GM19023 (cell line): ENCODE measurements around the gene CTNS.
"Not testable (repeated sequence)": the region's sequence is repeated elsewhere in the genome, so short reads cannot be mapped to it uniquely, and the experiment has no call there.

Experiments
- ATAC-seq: cut with Tn5 transposase; IDR thresholded peaks from one replicate; pipeline ENCODE4 v1.9.1; 2021; ENCODE audit warnings: mild to moderate bottlenecking, moderate library complexity; ENCODE audit not compliant: unreplicated experiment

Gene CTNS

GRCh38 chr17:3681565-3681964 is 45.0 kb downstream of the CTNS start:
- no peak for ATAC-seq

DNA sequence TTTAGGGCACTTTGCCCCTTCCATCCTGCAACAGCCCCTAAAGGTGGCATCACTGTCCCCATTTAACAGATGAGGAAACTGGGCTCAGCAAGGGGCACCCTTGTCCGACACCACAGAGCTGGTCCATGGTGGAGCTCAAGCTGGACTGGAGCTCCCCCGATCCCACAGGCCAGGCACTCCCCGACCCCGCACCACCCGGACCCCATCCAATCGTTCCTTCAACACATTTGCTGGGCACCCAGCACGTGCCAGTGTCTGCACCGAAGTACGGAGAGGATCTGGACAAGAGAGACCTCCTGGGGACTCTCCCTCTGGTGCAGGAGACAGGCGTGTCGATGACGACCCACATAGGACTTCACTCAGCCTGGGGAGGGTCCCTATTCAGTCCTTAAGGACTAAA is 45.5 kb downstream of the CTNS start:
- no peak for ATAC-seq

DNA sequence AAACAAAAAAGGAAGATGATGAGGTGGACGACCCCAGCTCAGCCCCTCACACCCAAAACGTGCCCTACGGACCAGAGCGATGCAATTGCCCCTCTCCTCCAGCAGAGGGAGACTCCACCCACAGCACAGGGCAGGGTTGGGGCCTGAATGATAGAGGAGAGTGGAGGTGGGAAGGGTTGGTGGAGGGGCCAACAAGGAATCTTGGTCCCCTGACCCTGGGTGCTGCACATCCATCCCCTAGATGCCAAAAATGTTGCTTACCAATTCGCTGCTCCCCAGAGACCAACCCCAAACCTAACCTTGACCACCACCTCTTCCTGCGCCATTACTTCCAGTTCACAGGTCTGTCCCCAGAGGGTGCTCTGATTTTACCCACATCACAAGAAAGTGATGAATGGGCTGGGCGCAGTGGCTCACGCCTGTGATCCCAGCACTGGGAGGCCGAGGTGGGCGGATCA is 46.5 kb downstream of the CTNS start:
- ATAC-seq: peak; percentile 55

- no peak for ATAC-seq
These were observed 48.6 kb downstream of the CTNS start for GRCh38 chr17:3685174-3685573.

DNA sequence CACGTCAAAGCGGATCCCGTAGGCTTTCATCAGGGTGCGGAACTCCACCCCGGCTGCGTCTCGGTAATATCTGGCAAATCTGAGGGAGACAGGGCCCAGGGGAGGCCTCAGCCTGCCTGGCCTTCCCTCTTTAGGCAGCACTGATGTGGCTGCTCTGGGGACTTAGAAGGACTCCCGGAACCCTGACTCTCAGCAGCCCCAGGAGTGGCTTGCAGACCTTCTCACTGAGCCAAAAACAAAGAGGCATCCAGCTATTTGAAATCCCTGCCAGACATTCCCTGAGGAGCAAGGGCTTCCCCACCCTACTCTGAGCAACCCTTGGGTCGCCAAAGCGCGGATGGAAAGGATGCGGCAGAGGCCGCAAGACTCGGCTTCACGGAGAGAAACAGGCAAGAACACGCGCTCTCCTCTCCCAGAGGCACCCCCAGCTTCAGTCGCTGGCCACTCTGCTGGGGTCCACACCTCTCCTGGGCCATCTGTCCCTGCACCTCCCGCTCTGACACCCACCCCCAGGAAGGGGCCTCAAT is 51.5 kb downstream of the CTNS start:
- no peak for ATAC-seq

- no peak for ATAC-seq
These were observed 52.3 kb downstream of the CTNS start for GRCh38 chr17:3688852-3689261.

DNA sequence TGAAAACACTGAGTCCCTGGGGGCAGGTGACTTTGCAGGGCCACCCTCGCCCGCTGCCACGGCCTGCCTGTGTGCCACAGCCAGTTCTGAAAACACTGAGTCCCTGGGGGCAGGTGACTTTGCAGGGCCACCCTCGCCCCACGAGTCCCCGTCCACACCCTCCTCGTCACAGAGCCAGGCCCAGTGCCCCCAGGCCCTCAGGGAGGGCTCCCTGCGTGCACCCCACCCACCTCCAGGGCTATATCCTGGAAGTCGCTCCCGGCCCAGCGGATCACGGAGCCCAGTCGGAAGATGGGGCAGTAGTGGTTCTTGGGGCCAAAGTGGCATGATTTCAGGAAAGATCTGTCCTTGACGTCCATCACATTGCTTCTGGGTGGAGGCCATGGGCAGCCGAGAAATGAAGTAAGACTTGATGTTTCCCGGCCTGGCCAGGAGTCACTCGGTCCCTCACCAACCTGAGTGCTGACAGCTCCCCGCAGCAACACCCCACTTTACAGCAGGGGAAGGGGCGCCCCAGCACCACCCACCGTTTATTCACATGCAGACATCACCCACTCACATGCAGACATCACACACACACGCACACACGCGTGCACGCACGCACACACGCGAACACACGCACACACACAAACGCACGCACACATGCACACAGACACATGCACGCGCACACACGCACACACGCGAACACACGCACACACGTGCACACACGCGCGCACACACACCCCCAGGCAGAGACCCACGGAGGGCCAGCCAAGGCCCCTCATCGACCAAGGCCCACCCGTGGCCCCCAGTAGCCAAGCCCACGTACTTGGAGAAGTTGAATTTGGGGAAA is 52.9 kb downstream of the CTNS start:
- no peak for ATAC-seq

- ATAC-seq: no peak
These were observed 53.6 kb downstream of the CTNS start for GRCh38 chr17:3690094-3690715.

DNA sequence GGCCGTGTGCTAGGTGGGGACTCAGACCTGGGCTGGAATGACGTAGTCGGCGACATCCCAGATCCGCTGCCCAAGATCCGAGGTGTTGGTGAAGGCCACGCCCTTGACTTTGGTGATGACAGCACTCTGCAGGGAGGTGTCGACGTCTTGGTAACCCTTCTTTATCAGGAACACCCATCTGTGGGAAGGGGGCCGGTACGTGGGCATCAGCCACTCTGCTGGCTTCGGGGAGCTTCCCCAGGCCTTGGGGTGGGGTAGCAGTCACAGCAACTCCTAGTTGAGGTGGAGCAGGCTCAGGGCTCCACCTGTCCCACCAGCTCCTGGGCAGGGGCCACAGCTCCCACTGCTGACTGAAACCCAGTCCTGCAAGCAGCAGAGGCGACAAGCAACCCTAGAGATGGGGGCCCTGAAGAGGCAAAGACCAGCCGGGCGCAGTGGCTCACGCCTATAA is 55.1 kb downstream of the CTNS start:
- no peak for ATAC-seq

- ATAC-seq: no peak
These were observed 55.8 kb downstream of the CTNS start for GRCh38 chr17:3692346-3692745.

DNA sequence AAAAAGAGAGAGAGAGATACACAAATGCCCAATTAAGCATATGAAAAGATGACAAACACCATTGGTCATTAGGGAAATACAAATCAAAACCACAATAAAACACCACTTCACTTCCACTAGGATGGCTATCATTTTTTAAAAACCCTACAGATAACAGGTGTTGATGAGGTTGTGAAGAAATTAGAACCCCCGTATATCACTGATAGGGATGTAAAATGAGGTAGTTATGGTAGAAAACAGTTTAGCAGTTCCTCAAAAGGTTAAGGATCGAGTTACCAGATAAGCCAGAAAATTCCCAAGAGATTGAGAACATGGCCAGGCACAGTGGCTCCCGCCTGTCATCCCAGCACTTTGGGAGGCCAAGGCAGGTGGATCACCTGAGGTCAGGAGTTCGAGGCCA is 56.6 kb downstream of the CTNS start:
- no peak for ATAC-seq

- ATAC-seq: peak; percentile 58
These were observed 57.3 kb downstream of the CTNS start for GRCh38 chr17:3693829-3694231.

- ATAC-seq: no peak
These were observed 58.7 kb downstream of the CTNS start for GRCh38 chr17:3695129-3695722.

DNA sequence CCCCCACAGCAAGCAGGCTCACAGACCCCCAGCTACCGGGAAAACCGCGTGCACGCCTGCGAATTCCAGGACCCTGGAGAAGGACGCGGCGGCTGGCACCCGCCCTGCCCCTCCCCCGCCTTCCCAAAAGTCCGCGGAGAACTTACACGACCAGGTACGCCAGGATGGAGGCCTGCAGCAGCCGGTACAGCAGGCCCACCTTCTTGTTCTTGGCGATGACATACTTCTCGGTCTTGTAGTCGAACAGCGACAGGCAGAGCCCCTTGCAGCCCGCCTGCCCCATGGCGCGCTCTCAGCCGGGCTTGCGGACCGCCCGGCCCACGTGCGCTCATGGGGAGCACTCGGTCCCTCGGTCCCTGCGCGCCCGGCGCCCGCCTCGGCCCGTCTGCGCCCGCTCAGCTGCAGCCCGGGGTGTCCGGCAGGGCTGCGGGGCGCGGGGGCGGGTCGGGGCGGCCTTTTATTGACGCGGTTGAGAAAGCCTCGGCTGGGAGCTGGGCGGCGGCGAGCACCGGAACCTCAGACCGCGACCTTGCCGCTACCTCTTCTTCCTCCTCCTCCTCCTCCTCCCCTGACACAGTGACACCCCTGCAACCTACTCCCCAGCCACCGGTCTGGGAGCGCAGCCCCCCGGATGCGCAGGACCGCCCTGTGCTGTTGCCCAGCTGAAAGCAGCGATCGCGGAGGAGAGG is 59.3 kb downstream of the CTNS start, which contains the start of gene P2RX5:
Gene P2RX5, minus strand, starts transcription at position 433 of the 689 bp plus-strand sequence. Its CDS starts 150 bp downstream, at position 283.
- ATAC-seq: no peak

DNA sequence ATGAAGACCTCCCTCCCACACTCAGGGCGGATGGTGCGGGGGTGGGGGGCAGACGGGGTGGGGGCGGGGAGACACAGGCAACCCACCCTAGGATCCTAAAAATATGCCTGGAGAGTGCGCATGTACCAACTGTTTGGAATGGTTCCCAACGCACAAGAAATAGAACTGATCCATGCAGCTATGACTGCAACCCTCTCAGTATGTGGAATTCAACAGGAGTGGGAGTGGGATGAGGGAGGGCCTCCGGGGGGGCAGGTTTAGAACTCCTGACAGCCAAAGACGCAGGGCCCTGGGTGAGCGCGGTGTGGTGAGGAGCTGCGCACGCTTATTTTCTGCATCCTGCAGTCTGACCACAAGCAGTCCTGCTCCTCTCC is 60.5 kb downstream of the CTNS start:
- no peak for ATAC-seq

GRCh38 chr17:3698139-3698538 is 61.6 kb downstream of the CTNS start:
- no peak for ATAC-seq

DNA sequence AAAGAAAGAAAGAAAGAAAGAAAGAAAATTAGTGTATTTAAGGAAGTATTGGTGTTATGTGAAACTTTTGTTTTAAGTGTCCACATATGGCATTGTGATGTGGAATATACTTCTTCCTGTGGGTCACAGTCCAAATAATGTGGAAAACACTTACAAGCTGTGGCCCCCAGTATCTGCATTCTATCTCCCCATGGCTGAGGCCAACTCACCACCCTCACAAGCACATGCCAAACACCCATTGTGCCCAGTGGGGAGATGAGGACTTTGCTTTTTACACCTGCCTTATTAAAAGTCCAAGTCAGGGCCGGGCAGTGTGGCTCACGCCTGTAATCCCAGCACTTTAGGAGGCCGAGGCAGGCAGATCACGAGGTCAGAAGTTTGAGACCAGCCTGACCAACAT is 63.4 kb downstream of the CTNS start:
- ATAC-seq: no peak

GRCh38 chr17:3702041-3702539 is 65.5 kb downstream of the CTNS start:
- not testable (repeated sequence) for ATAC-seq

DNA sequence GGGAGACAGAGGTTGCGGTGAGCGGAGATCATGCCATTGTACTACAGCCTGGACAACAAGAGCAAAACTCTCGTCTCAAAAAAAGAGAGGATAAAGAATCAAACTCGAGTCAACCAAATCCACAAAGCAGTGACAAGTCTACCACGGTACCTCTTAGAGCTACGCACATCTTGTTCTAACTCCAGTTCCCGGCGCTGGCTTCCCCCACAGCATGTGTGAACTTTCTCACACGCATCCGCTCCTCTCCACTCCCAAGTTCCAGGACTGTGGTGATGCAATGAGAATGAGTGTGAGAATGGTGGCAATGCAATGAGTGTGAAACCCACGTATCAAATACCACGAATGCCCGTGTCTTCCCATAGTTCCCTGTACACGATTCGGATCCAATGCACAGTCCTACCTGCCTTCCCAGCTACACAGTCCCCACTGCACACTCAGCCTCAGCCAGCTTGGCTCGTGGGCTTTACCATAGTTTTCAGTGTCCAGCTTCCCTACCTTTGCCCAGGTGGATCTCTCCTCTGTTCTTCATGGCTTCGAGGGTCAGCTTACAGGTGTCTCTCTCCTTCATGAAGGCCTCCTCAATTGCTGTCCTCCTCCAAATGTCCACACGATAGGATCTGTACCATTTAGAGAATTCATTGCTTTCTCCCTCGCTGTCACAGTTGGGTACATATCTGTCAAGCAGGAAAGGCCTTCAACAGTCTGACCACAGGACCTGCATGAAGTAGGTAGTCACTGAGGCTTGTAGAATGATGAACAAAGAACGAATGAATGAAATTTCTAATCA is 68.6 kb downstream of the CTNS start:
- ATAC-seq: no peak

DNA sequence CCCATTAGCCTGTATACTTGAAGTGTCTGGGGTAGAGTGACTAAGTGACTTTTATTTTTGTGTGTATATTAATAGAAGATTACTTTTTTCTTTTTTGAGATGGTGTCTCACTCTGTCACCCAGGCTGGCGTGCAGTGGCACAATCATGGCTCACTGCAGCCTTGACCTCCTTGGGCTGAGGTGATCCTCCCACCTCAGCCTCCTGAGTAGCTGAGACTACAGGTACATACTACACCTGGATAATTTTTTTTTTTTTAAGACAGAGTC is 69.1 kb downstream of the CTNS start:
- not testable (repeated sequence) for ATAC-seq
